Esophagus mucosa (tissue), 1 donor: ENCODE results near the gene IRX6. TPM values are rescaled to one million over a fixed set of nuclear protein-coding genes. Genes with fewer than 3 reads are reported as not detected.

Experiments
- ATAC-seq: fragments of 200-7000 bp; cut with Tn5 transposase; one replicate; pipeline ENCODE4 v1.9.1; 2020
- total RNA-seq: library from RNA; stranded (reverse); gene quantifications from one replicate; pipeline ENCODE4 v1.2.4, GENCODE V29; 2023
- donor health status: DM: yes; HTN: yes; CAD: no.

The IRX6 gene
- total RNA-seq: 0.08 TPM

DNA sequence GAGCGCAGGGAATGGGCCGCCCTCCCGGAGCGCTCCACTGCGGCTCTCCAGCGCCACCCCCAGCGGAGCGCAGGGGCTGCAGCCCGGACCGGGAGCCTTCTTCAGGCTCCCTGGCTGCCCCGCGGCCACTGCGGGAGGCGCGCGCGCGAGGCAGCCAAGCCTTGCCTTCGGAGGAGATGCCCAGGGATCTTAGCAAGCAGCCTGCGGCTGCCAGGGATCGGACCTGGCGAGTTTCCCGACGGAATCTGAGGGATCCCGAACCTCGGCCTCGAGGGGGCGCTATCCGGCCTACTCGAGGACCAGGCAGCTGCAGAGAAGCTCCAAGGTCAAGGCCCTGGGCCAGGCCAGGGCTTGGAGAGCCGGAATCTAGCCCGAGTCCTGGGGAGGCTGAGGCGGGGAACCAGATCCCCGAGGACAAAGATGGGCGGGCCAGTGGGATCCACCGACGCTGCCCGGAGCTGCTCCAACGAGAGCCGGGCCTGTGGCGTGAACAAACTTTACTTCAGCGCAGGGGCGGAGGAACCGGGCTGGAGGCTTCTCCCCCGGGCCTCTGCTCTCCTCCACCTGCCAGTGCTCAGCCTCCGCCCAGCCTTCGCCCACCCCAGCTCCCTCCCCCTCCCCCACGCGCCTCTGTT is at the start of gene IRX6:
Gene IRX6 (plus strand): TSS at position 567 of the 635 bp plus-strand sequence. CDS start 889 bp downstream, outside the sequence.
- peak; percentile 55 for ATAC-seq

- ATAC-seq: no peak
Measured at GRCh38 chr16:55274391-55274790, 49.6 kb upstream of the IRX6 start.

GRCh38 chr16:55275167-55275566 is 48.8 kb upstream of the IRX6 start:
- no peak for ATAC-seq

- ATAC-seq: peak; percentile 62
Measured at GRCh38 chr16:55275869-55276268, 48.1 kb upstream of the IRX6 start.

DNA sequence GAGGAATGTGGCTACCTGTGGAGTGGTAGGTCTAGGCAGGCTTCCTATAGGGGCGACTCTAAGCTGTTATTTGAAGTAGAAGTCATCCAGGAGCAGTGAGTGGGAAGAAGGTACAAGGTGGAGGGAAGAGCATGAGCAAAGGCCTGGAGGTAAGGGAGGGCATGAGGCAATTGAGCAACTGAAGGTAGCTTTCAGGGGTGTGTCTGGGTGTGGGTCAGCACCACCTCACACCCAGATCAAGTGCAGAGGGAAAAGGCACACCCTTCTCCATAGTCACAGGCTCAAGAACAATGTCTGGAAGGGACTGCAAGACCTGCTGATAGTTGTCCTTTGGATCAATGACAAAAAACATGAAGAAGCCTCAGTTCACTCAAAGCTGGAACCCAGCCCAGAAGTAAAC is 46.5 kb upstream of the IRX6 start:
- peak; percentile 88 for ATAC-seq

GRCh38 chr16:55279598-55279997 is 44.4 kb upstream of the IRX6 start:
- ATAC-seq: no peak

- no peak for ATAC-seq
Measured at GRCh38 chr16:55280587-55280986, 43.4 kb upstream of the IRX6 start.

DNA sequence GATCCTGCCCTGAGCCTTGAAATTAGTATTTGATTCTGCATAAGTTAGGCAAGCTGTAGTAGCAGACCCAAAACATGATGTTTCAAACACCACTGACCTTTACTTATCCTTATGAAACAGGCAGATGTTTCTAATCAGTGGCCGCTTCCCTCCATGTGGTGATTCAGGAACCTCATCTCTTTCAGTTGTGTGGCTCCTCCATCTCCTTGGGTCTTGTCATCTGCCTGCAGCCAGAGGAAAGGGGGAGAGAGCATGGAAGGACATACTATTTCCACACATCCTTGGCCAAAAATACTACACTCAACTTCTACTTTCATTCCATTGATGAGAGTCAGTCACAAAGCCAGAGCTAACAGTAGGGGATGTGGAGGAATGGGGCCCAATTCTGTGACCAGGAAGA is 41.6 kb upstream of the IRX6 start:
- no peak for ATAC-seq

DNA sequence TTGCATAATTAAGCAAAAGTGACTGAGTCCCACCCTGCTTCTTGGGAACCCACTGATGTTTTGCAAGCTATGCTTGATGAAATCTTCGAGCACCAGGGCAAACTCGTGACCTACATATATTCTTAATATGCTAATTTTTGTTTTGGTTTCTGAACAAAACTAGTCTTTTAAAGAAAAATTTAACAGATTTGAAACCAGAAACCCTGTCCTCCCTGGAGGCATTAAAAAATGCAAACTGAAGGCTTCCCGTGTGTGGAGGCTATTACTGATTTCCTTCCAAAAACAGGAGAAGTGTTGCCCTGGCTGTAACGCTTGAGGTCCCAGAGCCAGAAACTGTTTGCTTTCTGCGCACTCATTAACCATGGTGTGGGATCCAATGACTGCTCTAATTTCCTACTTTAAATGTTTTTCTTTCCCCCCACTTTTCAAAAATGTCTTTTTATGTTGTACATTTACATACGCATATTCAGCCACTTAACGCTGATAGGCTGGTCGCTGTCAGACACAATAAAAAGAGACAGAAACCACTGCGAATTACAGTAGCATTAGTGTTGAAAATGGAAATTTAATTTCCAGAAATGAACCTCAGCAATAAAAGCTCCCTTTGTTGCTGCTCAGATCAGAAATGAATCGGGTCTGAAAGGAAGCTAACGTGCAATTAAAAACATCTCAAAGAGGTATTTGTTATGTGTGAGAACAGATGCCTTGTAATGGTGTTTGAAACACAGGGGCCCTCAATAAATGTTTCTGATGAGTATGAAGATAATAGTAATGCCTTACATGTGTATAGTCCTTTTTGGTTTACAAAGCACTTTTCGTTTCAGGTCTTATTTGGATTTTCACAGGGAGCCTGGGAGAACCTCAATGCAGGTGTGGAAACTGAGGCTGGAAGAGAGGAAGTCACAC is 39.9 kb upstream of the IRX6 start:
- ATAC-seq: no peak

DNA sequence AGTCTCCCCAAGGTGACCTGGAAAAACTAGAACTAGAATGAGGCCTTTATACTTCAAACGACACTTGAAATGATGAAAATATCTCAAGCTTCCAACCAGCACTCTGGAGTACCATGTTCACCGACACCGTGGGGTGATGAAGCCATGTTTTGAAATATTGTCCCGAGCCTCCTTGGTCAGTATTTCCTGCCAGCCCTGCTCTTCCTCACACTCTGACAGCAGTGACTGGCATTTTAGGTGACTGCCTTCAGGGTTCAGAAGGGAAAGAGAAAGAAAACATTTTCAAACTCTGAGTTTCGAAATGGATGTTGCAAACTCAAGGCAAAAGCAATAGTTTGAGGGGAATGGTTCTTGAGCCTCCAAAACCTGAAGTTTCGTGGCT is 39.3 kb upstream of the IRX6 start:
- ATAC-seq: no peak

DNA sequence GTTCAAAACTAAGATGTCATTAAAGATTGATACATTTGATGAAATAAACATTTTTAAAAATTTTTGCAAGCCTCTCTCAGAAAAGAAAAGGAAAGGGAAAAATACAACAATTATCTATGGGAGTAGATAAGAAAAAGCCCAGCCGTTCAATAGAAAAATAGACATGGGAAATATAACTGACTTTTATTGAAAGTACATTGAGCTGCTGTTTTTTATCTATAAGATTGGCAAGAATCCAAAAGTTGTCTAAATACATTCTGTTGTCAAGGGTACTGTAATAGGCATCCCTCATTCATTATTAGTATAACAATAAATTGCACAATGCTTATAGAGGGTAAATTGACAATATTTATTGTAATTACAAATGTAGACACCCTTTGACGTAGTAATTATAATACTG is 38.4 kb upstream of the IRX6 start:
- ATAC-seq: no peak

DNA sequence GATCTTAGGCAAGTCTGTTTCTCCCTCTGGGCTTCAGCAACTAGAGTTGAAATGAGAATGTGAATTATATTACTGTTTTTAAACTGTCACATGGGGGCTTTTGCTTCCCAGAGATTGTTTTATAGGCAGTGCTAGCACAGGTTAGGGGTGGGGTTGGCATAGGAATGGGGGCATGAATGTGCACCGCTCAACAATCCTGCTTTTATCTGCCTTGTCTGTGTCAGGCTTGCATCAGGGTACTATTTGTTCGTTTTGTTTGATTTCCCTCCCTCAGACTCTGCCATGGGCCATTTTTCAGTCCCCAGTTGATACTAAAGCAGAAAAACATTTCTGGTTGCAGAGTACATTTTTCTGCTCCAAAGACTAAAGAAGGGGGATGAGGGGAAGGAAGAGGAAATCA is 34.6 kb upstream of the IRX6 start:
- no peak for ATAC-seq

DNA sequence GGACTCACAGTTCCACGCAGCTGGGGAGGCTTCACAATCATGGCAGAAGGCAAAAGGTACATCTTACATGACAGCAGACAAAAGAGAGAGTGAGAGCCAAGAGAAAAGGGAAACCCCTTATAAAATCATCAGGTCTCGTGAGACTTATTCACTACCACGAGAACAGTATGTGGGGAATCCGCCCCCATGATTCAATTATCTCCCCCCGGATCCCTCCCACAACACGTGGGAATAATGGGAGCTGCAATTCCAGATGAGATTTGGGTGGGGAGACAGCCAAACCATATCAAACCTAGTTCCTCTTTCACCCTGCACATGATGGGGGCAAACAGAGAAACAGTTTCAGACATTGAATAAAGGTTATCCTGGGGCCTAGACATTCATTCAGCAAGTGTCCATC is 32.2 kb upstream of the IRX6 start:
- ATAC-seq: no peak

GRCh38 chr16:55292491-55292890 is 31.5 kb upstream of the IRX6 start:
- no peak for ATAC-seq

DNA sequence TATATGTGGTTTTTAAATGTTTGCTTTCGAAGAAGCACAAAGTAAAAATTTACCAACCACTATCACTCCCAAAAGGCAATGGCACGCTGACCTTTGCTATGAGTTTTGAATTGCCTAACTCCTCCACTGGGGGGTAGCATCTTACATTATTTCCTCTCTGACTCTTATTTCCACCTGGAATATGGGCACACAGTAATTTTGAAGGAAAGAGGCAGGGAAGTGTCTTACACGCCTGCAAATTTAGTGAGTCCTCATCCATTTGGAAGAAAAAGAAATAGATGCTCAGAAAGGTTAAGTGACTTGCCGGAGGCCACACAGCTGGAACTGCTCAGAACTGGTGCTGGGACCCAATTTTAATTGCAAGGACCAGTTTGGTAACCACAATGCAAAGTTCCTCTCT is 29.9 kb upstream of the IRX6 start:
- ATAC-seq: no peak

DNA sequence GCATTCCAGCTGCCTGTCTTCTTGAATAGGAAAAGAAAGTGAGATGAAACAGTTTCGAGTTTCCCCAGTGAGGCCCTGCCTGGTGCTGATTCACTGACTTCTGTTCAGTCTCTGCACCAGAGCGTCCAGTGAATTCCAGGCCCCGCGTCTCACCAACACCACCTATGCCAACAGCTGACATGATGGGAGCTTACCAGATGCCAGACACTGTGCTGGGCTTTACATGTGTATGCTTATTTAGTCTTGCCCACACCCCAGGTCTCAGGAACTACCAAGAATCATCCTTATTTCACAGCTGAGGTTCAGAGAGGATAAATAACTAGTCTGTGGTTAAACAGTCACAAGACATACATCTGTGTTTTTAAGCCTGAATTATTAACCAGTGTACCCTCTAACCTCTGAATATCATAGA is 29.1 kb upstream of the IRX6 start:
- ATAC-seq: peak; percentile 23

DNA sequence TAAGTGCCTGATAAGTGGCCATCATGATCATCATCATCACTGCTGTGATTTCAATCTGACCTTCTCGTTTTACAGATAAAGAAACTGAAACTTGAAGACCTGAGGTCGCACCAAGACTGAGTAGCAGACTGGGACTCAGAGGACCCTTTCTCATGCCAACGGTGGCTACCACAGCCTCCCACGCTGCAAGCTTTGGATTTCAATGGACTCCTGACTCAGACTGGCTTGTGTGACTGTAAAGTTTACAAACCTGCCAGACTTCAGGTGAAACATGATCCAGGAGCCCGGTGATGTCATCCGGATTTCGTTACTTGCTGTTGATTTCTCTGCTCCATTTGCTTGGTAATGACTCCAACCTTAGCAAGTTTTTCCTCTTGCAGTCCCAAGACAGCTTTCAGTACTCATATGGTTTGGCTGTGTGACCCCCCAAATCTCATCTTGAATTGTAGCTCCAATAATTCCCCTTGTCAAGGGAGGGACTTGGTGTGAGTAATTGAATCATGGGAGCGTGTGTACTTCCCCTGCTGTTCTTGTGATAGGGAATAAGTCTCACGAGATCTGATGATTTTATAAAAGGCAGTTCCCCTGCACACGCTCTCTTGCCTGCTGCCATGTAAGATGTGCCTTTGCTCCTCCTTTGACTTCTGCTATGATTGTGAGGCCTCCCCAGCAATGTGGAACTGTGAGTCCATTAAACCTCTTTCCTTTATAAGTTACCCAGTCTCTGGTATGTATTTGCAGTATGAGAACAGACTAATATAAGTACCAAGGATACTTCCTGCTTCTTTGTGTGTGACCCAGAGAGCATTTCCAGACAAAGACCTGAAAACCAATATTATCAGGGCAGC is 26.7 kb upstream of the IRX6 start:
- ATAC-seq: peak; percentile 81

- peak; percentile 60 for ATAC-seq
Measured at GRCh38 chr16:55297910-55298479, 26.0 kb upstream of the IRX6 start.

GRCh38 chr16:55301385-55302008 is 22.5 kb upstream of the IRX6 start:
- no peak for ATAC-seq

DNA sequence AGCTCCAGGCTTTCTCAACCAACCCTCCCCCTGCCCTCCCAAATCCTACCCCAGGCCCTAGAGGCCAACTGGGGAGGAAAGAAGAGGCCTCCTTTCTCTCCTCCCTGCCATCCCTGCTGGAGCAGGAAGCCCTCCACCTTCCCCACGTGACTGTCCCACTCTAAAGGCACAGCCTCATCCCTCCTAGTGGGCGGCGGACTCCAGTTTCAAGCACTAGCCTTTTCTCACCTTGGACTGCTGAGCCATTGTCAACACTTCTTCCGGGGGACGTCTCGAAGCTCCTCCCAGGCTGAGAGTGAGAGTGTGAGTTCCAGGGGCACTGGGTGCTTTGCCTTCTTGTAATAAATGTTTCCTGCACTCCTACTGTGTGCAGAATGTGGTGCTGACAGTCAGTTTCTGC is 21.4 kb upstream of the IRX6 start:
- ATAC-seq: no peak

DNA sequence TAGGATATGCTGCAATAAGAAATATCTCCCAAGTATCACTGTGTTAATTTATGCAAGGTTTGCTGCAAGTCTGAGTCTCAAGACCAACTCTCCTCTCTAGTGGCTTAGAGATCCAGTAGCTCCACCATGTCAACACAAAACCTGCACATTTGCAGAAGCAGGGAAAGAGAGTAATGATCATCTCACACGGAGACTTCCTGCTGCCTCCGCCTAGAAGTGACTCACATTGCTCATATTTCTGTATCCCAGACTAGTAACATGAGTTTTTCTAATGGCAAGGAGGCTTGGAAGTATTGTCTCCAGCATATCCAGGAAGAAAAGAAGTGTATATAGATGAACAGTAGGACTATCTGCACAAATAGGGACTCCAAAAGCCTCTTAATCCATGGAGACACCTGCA is 15.0 kb upstream of the IRX6 start:
- no peak for ATAC-seq

GRCh38 chr16:55322327-55322726 is 1.7 kb upstream of the IRX6 start:
- no peak for ATAC-seq
